GM10847 (cell line): ENCODE data around the gene ZNF608.

ENCODE experiments used
- POLR2A ChIP-seq: IDR thresholded peaks from 2 replicates; pipeline ENCODE4 v1.6.1; 2011; ENCODE audit not compliant: insufficient read length; ENCODE audit errors: extremely low read depth

The ZNF608 gene, protein sequence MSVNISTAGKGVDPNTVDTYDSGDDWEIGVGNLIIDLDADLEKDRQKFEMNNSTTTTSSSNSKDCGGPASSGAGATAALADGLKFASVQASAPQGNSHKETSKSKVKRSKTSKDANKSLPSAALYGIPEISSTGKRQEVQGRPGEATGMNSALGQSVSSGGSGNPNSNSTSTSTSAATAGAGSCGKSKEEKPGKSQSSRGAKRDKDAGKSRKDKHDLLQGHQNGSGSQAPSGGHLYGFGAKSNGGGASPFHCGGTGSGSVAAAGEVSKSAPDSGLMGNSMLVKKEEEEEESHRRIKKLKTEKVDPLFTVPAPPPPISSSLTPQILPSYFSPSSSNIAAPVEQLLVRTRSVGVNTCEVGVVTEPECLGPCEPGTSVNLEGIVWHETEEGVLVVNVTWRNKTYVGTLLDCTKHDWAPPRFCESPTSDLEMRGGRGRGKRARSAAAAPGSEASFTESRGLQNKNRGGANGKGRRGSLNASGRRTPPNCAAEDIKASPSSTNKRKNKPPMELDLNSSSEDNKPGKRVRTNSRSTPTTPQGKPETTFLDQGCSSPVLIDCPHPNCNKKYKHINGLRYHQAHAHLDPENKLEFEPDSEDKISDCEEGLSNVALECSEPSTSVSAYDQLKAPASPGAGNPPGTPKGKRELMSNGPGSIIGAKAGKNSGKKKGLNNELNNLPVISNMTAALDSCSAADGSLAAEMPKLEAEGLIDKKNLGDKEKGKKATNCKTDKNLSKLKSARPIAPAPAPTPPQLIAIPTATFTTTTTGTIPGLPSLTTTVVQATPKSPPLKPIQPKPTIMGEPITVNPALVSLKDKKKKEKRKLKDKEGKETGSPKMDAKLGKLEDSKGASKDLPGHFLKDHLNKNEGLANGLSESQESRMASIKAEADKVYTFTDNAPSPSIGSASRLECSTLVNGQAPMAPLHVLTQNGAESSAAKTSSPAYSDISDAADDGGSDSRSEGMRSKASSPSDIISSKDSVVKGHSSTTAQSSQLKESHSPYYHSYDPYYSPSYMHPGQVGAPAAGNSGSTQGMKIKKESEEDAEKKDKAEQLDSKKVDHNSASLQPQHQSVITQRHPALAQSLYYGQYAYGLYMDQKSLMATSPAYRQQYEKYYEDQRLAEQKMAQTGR (N-terminal part only)

DNA sequence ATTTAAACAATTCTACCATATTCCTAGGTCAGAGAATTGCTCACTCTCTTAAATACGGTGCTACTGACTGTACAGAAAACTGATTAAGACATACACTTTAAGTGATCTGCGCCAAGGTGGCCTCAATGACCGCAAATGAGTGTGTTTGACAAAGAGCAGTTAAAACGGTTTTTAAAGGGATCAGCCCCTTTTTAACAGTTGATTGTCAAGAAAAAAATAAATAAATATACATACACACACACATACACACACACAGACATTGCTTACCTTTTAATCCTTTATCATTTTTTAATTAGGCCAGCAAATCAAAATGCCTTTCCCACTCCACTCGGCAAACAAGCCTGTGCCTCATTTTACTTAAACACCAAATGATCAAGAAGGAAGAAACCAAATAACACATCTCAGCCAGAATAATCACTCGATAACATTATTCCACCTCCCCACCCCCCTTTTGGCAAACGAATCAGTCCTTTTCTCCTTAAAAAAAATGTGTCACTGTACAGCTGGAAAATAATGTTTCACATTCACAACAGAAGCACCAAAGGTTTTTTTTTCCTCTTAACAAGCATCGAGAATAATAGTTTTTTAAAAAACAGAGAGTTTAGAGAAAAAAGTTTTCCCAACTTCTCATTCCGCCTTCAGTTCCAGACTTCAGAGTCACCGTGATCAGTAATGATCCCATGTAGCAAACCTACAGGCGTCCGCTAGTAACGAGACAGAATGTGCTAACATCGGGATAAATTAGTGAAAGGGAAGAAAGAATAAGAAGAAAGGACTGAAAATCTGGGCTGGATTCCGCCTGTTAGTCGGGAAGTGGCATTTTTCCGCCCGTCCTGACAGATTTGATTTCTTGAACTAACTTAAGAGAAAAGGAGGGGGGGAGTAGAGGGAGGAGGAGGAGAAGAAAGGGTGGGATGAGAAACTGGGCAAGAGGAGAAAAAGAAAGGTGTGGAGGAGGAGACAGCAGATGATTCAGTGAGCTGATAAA lies at the start of gene ZNF608:
Gene ZNF608, minus strand, starts transcription at position 712 of the 988 bp plus-strand sequence. CDS start 1,650 bp downstream, outside the sequence.
- no peak for TF ChIP-seq POLR2A

DNA sequence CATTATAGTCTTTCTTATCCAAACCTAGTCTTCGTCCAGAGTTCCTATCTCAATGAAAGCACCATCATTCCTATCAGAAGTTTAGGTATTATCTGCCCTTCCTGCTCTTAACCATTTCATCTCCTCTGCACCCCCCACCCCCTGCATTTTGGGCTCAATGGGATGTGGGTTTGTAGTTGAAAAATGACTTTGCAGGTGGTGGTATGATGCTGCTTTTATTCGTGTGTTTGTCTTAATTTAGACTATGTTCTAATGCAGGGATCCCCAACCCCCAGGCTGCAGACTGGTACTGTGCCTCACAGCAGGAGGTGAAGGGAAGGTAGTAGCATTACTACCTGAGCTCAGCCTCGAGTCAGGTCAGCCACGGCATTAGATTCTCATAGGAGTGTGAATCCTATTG lies 49.4 kb upstream of the ZNF608 start:
- TF ChIP-seq POLR2A: no peak

DNA sequence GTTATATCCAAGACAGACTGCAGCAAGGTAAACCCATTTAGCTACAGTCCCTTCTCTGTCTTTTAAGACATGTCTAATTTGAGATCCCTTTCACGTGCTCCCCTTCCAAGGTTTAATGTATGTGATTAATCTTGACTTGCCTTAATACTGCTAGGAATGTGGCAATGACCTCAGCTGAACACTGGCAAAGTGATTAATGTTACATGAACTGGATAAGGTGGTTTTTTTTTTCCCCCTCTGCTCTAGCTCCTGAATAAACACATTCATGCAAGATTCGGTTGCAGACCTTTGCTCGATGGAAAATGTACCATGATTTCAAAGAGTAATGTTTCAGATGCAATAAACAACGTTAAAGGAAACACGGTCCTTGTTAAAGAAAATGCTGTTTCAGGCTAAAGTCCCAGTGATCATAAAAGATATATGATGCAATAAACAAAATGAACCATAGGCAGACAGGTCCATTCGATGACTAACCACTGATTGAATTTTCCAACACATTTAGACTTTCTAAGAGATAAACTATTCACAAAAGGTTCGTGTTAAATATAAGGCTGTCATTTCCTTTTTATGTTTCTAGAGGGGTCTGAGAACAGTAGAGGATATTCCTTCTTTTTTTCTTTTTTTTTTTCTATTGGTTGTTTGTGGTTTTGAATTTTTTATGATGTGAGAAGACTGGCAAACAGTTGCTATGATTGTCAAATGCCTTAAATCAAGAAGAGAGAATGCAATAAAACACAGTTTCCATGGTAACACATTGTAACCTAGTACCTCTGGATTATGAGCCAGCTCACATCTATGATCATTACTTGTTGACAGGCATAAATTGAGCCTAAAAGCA lies 44.7 kb upstream of the ZNF608 start:
- TF ChIP-seq POLR2A: no peak

DNA sequence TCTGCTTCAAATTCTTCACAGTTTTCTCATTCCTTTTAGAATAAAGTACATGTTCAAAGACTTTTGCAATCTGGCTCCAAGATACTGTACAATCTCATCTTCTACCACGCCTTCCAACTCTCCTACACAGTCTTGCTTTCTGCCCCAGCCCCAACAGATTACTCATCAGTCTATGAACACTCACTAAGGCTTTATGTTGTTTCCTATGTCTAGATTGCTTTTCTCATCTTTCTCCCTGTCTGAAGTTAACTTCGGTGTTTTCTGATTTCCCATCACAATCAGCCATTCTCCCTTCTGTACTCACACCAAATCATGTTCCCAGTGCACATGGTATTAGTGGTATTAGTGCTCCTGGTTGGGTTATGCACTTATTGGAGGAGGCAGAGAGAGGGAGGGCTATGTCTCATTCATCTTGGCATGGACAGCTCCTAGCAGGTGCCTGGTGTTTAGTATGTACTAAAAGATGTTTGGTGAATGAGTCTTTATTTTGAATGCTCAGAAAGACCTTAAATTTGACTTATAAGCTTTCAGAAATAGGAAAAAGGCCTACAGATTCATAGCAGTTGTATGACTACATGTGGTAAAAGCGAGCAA lies 44.0 kb upstream of the ZNF608 start:
- no peak for TF ChIP-seq POLR2A

DNA sequence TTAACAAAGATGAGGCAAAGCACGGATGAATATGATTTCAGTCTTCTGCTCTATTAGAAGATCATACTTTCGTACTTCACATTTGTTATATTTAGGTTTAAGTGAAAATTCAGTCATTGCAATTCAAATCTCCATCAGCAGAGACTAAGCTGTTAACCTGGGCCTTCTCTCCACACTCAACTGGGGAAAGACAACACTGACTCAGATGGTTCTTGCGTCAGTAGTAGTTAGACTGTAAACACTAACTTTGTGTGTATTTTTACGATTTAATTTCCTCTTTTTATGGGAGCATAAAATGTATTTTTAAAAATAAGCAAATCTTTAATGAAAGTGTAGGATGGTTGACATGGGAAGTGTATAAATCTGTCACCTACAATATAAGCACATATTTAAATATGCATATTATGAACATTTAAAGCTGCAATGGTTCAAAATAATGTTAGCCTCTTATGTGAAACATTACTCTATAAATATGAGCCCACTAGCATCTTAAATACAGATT lies 42.7 kb upstream of the ZNF608 start:
- no peak for TF ChIP-seq POLR2A

DNA sequence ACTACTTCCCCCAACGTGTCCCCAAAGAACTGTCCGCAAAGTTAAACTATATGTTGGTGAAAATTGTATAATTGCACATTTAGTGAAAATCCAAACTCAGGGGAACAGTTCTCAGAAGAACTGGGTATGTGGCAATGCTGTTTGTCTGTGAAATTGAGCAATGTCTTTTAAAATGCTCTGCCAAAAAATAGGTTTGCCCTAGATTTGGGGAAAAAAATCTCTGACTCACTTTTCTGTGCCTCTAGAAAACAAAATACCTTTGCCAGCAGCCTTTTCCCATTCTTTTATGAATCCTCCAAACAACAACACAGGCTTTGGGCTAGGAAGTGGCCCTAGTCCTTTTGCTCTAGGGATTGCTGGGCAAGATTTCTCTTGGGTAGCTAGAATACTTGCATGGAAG lies 37.4 kb upstream of the ZNF608 start:
- no peak for TF ChIP-seq POLR2A

DNA sequence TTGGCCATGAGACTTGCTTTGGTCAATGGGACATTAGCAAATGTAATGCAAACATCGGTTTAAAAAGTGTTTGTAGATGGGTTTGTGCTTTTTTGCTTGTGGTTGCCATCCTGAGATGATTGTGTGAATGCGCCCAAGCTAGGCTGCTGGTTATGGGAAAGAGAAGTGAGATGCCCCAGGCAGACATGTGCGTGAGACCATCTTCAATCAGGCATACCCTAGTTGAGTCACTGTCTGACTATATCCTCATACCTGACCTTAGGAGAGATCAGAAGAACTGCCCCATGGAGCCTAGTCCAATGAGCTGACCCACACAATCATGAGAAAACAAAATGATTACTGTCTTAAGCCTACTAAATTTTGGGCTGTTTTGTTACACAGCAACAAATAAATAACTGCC lies 36.8 kb upstream of the ZNF608 start:
- no peak for TF ChIP-seq POLR2A

DNA sequence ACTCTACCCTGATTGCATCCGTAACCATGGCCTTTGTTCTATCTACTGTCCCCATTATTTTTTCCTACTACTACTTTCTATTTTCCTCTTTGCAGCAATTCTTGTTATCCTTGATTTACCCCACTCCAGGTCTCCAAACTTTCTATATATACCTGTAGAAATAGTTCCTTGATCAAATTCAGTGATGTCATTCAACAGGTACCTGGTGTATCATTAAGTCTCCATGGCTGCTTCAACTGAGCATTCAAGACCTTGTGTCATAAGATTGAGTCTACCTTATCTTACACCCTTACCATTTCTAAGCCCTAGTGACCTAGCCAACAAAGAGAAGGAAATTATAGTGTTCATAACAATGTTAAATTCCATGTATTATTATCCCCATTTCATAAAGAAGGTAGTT lies 35.8 kb upstream of the ZNF608 start:
- TF ChIP-seq POLR2A: no peak

DNA sequence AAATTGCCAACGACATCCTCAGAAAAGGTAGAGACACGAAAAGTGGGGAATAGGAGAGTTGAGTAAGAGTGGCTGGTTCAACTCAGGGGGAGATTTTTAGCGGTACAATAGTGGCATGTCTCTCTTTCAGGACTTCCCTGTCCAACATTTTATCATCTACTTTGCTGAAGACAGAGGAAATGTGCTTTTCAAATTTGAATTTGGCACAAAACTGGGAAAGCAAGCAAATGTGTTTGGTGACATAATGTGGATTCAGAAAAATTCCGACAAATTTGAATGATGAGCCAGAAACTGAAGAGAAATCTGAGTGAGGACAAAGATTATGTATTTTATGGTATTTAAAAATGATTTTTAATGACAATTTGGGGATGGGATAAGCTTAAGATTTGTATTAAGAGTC lies 33.6 kb upstream of the ZNF608 start:
- TF ChIP-seq POLR2A: no peak

DNA sequence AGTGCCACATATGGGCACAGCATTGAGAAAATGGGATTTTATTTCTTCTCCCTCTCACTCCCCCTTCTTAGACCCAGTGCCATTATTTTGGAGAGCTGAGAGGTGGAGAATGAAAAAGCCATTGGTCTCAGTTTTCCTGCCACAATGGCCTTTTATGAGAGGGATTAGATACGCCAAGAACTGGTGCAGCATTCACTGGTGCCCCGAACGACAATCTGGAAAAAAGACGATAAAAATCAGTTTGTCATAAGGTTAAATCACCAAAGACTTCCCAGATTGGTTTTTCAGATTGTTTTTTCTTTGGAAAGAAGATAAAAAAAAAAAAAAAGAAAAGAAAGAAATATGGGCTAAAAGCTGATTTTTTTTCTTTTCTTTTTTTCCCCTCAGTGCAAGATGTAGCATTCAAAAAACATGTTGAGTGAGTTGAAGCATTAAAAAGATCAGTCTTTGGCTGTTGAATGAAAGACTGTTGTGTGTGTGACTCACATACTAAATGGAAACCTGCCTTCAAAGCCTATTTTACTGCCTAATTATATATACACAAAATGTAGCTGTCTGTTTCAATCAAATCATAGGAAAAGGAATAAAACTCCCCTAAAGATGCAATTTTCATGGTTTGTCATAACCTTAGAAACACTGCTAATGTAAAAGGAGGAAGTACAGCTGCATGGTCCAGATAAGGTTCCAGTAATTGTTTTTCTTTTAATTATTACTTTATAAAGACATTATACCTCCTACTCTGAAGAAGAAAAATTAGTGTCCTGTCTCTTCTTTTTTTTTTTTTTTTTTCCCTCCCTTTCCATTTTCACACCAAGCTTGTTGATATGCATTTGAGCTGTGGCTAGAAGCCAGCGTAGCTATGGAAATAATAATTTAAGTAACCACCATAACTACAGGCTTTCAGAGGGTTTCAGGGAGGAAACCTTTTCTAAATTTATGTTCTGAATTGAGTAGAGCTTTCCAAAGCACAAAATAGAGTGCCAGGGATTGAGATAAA lies 27.2 kb upstream of the ZNF608 start:
- no peak for TF ChIP-seq POLR2A

DNA sequence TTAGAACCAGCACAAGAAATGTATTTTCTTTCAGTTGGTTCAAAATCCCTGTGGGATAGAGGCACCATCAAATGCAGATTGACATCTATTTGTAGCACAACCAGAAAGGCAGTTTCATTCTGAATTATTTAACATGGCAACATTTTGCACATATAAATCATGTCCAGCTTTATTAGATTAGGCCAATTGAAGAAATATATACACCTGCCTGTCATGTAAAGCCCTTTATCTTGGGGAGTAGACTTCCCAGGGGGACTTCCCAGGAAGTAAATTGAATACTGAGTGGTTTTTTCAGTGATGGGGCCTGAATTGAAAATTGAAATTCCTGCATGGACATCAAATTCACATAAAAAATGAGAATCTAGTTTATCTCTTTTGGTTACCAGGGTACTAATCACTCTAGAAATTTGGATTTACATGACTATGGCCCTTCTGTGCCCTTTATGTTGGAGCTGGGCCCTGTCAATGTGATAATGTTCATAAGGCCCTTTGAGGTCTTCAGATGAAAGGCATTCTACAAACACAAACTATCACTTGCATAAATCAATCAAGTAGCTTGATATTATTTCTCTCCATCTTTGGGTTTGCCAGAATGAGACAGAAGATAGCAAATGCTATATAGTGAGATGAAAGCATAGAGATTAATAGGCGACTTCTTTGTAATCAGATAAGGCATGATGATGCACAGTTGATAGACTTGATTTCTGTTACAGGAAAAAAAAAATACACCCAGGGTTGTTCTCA lies 26.2 kb upstream of the ZNF608 start:
- no peak for TF ChIP-seq POLR2A
